Measurements from ENCODE around the gene ASPSCR1. TPM values are rescaled to one million over a fixed set of nuclear protein-coding genes. Genes with fewer than 3 reads are reported as not detected.

The ASPSCR1 gene
- total and polyA plus RNA-seq, 2 of the 8 experiments (the other 6 are each of a cell fraction or from before 2014, with no cell fraction given), result 33.3 to 43.7 TPM

DNA sequence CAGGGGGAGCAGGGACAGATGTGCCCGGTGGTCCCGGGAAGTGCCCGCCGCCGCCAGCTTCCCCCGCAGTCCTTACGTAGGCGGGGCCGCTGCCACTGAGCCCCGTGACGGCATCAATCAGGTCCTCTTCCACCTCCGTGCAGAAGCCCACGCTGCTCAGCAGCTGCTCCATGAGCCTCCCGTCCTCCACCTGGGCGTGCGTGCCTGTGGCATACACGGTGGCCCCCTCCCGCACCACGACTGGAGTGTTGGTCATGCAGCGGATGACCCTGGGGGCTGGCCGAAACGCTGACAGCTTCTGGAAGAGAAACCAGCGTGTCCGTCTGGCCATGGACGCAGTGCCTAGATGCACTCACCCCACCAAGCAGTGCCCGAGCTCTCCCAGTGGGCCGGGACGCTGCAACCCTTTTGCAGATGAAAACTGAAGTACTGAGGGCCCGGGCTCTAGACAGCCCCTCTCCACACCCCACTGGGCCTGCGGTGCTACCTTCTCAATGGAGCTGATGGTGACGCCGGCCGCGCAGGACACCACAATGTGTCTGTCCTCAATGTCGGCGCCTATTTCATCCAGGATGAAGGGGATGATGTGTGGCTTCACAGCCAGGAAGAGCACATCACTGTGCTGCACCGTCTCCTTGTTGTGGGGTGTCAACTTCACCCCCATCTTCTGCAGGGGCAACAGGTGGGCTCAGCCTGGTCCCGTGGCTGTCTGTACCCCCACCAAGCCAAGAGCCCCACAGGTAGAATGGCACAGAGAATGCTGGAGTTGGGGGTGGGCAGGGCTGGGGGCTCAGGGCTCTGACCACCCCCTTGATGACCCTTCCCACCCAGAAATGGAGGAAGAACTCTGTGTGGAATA, 42.4 kb upstream of the ASPSCR1 start (continued):
- TF ChIP-seq SIN3A (conservative IDR thresholded peaks at IDR 0.05 in 1 of 2, IDR thresholded peaks at IDR 0.05 in 1 of 2; ENCODE audit: low read depth in 1 of 2, low read length in 2 of 2) (no peak), KDM1A (IDR thresholded peaks at IDR 0.05; ENCODE audit: borderline replicate concordance, low read length) (no peak), EGR1 (IDR thresholded peaks at IDR 0.05; ENCODE audit: borderline replicate concordance, low read depth, low read length) (no peak)
- TF ChIP-seq, protein P1, sequence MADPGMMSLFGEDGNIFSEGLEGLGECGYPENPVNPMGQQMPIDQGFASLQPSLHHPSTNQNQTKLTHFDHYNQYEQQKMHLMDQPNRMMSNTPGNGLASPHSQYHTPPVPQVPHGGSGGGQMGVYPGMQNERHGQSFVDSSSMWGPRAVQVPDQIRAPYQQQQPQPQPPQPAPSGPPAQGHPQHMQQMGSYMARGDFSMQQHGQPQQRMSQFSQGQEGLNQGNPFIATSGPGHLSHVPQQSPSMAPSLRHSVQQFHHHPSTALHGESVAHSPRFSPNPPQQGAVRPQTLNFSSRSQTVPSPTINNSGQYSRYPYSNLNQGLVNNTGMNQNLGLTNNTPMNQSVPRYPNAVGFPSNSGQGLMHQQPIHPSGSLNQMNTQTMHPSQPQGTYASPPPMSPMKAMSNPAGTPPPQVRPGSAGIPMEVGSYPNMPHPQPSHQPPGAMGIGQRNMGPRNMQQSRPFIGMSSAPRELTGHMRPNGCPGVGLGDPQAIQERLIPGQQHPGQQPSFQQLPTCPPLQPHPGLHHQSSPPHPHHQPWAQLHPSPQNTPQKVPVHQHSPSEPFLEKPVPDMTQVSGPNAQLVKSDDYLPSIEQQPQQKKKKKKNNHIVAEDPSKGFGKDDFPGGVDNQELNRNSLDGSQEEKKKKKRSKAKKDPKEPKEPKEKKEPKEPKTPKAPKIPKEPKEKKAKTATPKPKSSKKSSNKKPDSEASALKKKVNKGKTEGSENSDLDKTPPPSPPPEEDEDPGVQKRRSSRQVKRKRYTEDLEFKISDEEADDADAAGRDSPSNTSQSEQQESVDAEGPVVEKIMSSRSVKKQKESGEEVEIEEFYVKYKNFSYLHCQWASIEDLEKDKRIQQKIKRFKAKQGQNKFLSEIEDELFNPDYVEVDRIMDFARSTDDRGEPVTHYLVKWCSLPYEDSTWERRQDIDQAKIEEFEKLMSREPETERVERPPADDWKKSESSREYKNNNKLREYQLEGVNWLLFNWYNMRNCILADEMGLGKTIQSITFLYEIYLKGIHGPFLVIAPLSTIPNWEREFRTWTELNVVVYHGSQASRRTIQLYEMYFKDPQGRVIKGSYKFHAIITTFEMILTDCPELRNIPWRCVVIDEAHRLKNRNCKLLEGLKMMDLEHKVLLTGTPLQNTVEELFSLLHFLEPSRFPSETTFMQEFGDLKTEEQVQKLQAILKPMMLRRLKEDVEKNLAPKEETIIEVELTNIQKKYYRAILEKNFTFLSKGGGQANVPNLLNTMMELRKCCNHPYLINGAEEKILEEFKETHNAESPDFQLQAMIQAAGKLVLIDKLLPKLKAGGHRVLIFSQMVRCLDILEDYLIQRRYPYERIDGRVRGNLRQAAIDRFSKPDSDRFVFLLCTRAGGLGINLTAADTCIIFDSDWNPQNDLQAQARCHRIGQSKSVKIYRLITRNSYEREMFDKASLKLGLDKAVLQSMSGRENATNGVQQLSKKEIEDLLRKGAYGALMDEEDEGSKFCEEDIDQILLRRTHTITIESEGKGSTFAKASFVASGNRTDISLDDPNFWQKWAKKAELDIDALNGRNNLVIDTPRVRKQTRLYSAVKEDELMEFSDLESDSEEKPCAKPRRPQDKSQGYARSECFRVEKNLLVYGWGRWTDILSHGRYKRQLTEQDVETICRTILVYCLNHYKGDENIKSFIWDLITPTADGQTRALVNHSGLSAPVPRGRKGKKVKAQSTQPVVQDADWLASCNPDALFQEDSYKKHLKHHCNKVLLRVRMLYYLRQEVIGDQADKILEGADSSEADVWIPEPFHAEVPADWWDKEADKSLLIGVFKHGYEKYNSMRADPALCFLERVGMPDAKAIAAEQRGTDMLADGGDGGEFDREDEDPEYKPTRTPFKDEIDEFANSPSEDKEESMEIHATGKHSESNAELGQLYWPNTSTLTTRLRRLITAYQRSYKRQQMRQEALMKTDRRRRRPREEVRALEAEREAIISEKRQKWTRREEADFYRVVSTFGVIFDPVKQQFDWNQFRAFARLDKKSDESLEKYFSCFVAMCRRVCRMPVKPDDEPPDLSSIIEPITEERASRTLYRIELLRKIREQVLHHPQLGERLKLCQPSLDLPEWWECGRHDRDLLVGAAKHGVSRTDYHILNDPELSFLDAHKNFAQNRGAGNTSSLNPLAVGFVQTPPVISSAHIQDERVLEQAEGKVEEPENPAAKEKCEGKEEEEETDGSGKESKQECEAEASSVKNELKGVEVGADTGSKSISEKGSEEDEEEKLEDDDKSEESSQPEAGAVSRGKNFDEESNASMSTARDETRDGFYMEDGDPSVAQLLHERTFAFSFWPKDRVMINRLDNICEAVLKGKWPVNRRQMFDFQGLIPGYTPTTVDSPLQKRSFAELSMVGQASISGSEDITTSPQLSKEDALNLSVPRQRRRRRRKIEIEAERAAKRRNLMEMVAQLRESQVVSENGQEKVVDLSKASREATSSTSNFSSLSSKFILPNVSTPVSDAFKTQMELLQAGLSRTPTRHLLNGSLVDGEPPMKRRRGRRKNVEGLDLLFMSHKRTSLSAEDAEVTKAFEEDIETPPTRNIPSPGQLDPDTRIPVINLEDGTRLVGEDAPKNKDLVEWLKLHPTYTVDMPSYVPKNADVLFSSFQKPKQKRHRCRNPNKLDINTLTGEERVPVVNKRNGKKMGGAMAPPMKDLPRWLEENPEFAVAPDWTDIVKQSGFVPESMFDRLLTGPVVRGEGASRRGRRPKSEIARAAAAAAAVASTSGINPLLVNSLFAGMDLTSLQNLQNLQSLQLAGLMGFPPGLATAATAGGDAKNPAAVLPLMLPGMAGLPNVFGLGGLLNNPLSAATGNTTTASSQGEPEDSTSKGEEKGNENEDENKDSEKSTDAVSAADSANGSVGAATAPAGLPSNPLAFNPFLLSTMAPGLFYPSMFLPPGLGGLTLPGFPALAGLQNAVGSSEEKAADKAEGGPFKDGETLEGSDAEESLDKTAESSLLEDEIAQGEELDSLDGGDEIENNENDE (IDR thresholded peaks at IDR 0.05; ENCODE audit: insufficient replicate concordance, low read length), result no peak
